Erythroblast (primary cell): ENCODE results near the gene SMAD5.

Experiments
- GATA1 ChIP-seq: IDR thresholded peaks from 2 replicates; pipeline ENCODE4 v1.6.1; 2011; ENCODE audit warnings: low read depth, mild to moderate bottlenecking, control low read depth, low read length, moderate library complexity
- POLR2A ChIP-seq: IDR thresholded peaks from 2 replicates; pipeline ENCODE4 v1.6.1; 2011; ENCODE audit warnings: mild to moderate bottlenecking, low read length

DNA sequence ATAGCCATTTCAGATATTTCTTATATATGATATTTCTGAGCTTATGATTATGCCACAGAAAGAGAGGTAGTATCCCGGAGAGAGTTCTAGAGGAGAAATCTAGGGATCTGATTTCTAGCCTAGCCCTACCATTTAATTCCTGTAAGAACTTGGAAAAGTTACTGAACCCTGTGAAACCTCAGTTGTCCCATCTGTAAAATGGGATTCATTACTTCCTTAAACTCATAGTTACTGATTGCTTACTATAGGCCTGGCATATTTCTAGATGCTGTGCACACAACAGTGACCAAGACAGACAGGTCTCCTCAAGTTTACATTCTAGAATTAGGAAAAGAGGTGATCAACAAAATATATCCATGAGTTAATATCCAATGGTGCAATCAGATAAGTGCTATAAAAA is 30.8 kb upstream of the SMAD5 start:
- TF ChIP-seq POLR2A (no peak), GATA1 (no peak)
